Mesenchymal stem cell (in vitro differentiated cells and primary cell): Measurements from ENCODE around the gene VAC14.

Experiments used
- DNase-seq: peaks from one replicate; pipeline ENCODE4 v3.0.0-alpha.2; 2013
- H2AFZ ChIP-seq: one replicate; pipeline ENCODE4 v1.6.1; 2013; ENCODE audit warnings: low read depth, mild to moderate bottlenecking, control low read depth, inconsistent platforms, low read length, moderate library complexity
- H2AK5ac ChIP-seq: 2 replicates; pipeline ENCODE4 v1.6.1; 2013; ENCODE audit warnings: low read length, moderate library complexity, mild to moderate bottlenecking, inconsistent platforms; ENCODE audit not compliant: severe bottlenecking
- H2BK120ac ChIP-seq: one replicate; pipeline ENCODE4 v1.6.1; 2013; ENCODE audit warnings: low read depth, mild to moderate bottlenecking, inconsistent platforms, low read length, moderate library complexity
- H2BK12ac ChIP-seq, 2 experiments: one replicate each; pipeline ENCODE4 v1.6.1; 2013; ENCODE audit warnings: inconsistent platforms in 2 of 2, low read length in 2 of 2, mild to moderate bottlenecking in 2 of 2, moderate library complexity in 2 of 2, control low read depth in 1 of 2
- H2BK15ac ChIP-seq: one replicate; pipeline ENCODE4 v1.6.1; 2013; ENCODE audit warnings: mild to moderate bottlenecking, low read depth, inconsistent platforms; ENCODE audit not compliant: poor library complexity, severe bottlenecking
- H2BK5ac ChIP-seq: 2 replicates; pipeline ENCODE4 v1.6.1; 2013; ENCODE audit warnings: low read depth, mild to moderate bottlenecking, low read length, control low read depth, inconsistent platforms; ENCODE audit not compliant: poor library complexity, severe bottlenecking
- H3K14ac ChIP-seq, 2 experiments: one replicate each; pipeline ENCODE4 v1.6.1; 2013; ENCODE audit warnings: inconsistent platforms in 2 of 2, low read length in 2 of 2, control low read depth in 1 of 2, mild to moderate bottlenecking in 1 of 2, moderate library complexity in 1 of 2
- H3K18ac ChIP-seq, 2 experiments: one replicate each; pipeline ENCODE4 v1.6.1; 2013; ENCODE audit warnings: inconsistent platforms in 2 of 2, low read length in 2 of 2, control low read depth in 1 of 2, low read depth in 1 of 2, mild to moderate bottlenecking in 1 of 2
- H3K23ac ChIP-seq, 2 experiments: one replicate each; pipeline ENCODE4 v1.6.1; 2013; ENCODE audit warnings: inconsistent platforms in 2 of 2, low read length in 2 of 2, mild to moderate bottlenecking in 2 of 2, moderate library complexity in 2 of 2, control low read depth in 1 of 2
- H3K27ac ChIP-seq: 2 replicates; pipeline ENCODE4 v1.5.1; 2013; ENCODE audit warnings: mild to moderate bottlenecking, moderate library complexity, low read length, control low read depth, inconsistent platforms; ENCODE audit not compliant: poor library complexity, severe bottlenecking
- H3K27me3 ChIP-seq, 2 experiments: 2 replicates each; pipeline versions ENCODE4 v1.6.1 to v1.7.0; 2013; ENCODE audit warnings: low read length in 2 of 2, mild to moderate bottlenecking in 2 of 2, moderate library complexity in 2 of 2, control low read depth in 1 of 2, inconsistent platforms in 1 of 2; ENCODE audit not compliant: control insufficient read depth in 1 of 2, insufficient read depth in 1 of 2
- H3K36me3 ChIP-seq, 2 experiments: 2 replicates each; pipeline versions ENCODE4 v1.6.1 to v1.7.0; 2013; ENCODE audit warnings: low read length in 2 of 2, control low read depth in 1 of 2, inconsistent platforms in 1 of 2, low read depth in 1 of 2, mild to moderate bottlenecking in 1 of 2; ENCODE audit not compliant: insufficient read depth in 2 of 2, control insufficient read depth in 1 of 2
- H3K4ac ChIP-seq, 2 experiments: one replicate each; pipeline ENCODE4 v1.6.1; 2013; ENCODE audit warnings: inconsistent platforms in 2 of 2, low read length in 2 of 2, mild to moderate bottlenecking in 2 of 2, moderate library complexity in 2 of 2, control low read depth in 1 of 2, low read depth in 1 of 2
- H3K4me1 ChIP-seq: 2 replicates; pipeline ENCODE4 v1.6.1; 2013; ENCODE audit warnings: low read depth, low read length, control low read depth; ENCODE audit not compliant: control insufficient read depth, insufficient read depth
- H3K4me2 ChIP-seq: 2 replicates; pipeline ENCODE4 v1.6.1; 2013; ENCODE audit warnings: low read length, mild to moderate bottlenecking, inconsistent platforms; ENCODE audit not compliant: poor library complexity, severe bottlenecking
- H3K4me3 ChIP-seq, 2 experiments: 2 replicates each; pipeline versions ENCODE4 v1.5.1 to v1.7.0; 2013; ENCODE audit warnings: low read length in 2 of 2, mild to moderate bottlenecking in 2 of 2, control low read depth in 1 of 2, low read depth in 1 of 2; ENCODE audit not compliant: insufficient read depth in 1 of 2
- H3K79me1 ChIP-seq: replicated peaks from 2 replicates; pipeline ENCODE4 v1.6.1; 2013; ENCODE audit warnings: mild to moderate bottlenecking, control low read depth, low read length, inconsistent platforms; ENCODE audit not compliant: poor library complexity, severe bottlenecking
- H3K9ac ChIP-seq: 2 replicates; pipeline ENCODE4 v1.7.0; 2013; ENCODE audit warnings: mild to moderate bottlenecking, low read length, moderate library complexity
- H3K9me3 ChIP-seq: 2 replicates; pipeline ENCODE4 v1.7.0; 2013; ENCODE audit warnings: mild to moderate bottlenecking, low read length; ENCODE audit not compliant: control insufficient read depth
- H4K8ac ChIP-seq: one replicate; pipeline ENCODE4 v1.6.1; 2013; ENCODE audit warnings: inconsistent platforms, mild to moderate bottlenecking, low read length, moderate library complexity
- H4K91ac ChIP-seq: one replicate; pipeline ENCODE4 v1.6.1; 2013; ENCODE audit warnings: mild to moderate bottlenecking, low read length, inconsistent platforms
- WGBS: methylation state at CpG from one replicate; pipeline ENCODE4 v1.1.7; 2013; ENCODE audit warnings: mixed read lengths; 5-methylcytosine and 5-hydroxymethylcytosine counted together

The VAC14 gene

DNA sequence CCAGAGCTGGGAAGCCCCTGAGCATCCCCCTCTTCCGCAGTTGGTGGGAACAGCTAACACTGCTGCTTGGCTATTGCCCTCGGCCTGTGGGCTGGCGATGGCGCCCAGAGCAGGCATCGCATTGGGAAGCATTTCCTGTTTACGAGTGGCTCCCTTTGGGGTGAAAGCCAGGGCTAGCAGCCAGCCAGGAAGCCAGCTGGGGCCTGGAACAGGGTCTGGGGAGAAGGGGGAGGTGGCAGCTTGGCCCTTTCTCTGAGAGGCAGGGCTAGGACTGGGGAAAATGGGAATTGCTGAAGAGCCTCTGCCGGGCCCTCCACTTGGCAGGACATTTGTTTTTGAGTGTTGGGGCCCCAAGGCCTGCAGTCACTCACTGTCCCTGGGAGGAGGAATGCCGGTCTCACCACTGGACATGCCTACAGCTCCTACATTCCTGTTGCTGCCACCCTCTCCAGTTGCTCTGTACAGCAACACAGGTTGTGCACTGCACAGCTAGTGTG is 112.7 kb downstream of the VAC14 start:
- Histone ChIP-seq H3K14ac (peak overlapping the region in 1 of 2 experiments; percentile 87), H3K79me1 (peaks cover 2% of the 10 kb centered on the region), H3K27ac (no peak overlapping the region), H3K27me3 (no peaks in the 10 kb centered on the region), H2BK15ac (peak overlapping the region; percentile 92), H2BK5ac (no peak overlapping the region), H2BK12ac (peak overlapping the region; percentile 90 to 99), H3K9ac (no peak overlapping the region), H4K91ac (peak overlapping the region; percentile 97), H3K4me1 (peaks cover 65% of the 10 kb centered on the region), H3K36me3 (peaks cover 1 to 20% of the 10 kb centered on the region in 2 experiments), H2BK120ac (peak overlapping the region; percentile 99), H3K4me3 (no peak overlapping the region), H3K23ac (peak overlapping the region in 1 of 2 experiments; percentile 89), H3K18ac (peak overlapping the region; percentile 49 to 99), H3K4ac (peak overlapping the region; percentile 86 to 90), H4K8ac (peak overlapping the region; percentile 88), H2AFZ (no peak overlapping the region), H2AK5ac (no peak overlapping the region), H3K4me2 (no peak overlapping the region), H3K9me3 (no peaks in the 10 kb centered on the region)
- 19% methylated on average over 8 of the region's 8 CpGs for WGBS
- DNase-seq: peak; percentile 80

DNA sequence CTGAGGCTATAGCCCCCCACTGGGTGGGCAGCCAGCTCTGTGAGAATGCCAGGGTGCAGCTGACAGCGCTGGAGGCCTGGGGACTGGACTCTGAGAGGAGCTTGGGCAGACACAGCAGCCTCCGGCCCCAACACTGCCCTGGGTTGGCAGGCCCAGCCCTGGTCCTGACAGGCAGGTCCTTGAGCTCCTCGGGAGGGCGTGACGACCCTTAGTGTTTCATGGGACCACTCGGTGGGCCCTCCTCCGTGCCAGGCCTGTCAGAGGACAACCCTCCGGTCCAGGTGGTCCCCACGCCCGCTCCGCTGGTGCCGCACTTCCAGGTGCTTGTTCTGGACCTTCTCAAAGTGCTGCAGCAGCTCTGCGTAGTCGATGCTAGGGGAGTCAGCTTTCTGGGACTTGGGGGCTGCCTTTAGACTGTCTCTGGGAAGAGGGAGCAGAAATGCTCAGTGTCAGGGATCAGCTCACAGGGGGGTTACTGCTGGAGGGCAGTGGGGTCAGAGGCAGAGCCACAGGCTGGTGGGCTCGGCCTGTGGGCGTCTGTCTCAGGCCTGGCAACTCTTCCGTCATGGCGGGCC is 113.2 kb downstream of the VAC14 start:
- Histone ChIP-seq H2BK15ac (peak overlapping the region; percentile 92), H3K79me1 (peaks cover 3% of the 10 kb centered on the region), H3K4me1 (peaks cover 64% of the 10 kb centered on the region), H2AFZ (no peak overlapping the region), H3K9ac (no peak overlapping the region), H3K27me3 (no peaks in the 10 kb centered on the region), H3K23ac (peak overlapping the region; percentile 10 to 37), H3K27ac (no peak overlapping the region), H3K14ac (peak overlapping the region in 1 of 2 experiments; percentile 30), H3K9me3 (no peaks in the 10 kb centered on the region), H3K4me2 (no peak overlapping the region), H2AK5ac (peak overlapping the region; percentile 41), H3K18ac (peak overlapping the region; percentile 49 to 92), H2BK12ac (peak overlapping the region; percentile 81 to 99), H4K8ac (peak overlapping the region; percentile 88), H4K91ac (peak overlapping the region; percentile 97), H2BK120ac (peak overlapping the region; percentile 99), H2BK5ac (no peak overlapping the region), H3K36me3 (peaks cover 3 to 25% of the 10 kb centered on the region in 2 experiments), H3K4me3 (no peak overlapping the region), H3K4ac (peak overlapping the region; percentile 56 to 86)
- 88% methylated on average over 18 of the region's 18 CpGs for WGBS
- DNase-seq: no peak

DNA sequence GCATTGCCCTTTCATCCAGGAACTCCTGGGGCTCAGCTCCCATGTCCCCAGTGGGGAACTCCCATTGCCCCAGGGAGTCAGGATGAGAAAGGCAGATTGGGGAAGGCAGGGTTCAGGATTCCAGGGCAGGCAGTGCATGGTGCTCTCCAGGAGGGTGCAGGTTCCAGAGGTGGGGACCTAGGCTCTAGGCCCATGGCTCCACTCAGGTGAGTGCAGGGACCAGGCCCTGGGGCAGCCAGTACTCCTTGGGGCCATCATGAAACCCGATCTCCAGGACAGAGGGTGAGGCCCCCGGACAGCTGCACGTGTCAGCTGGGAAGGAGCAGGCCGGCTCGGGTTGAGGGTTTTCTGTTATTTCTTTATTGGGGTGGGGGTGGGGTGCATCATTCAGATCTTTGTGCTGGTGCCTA is 113.9 kb downstream of the VAC14 start:
- no peak for DNase-seq
- H2BK120ac ChIP-seq: peak overlapping the region; percentile 99
- H2BK5ac ChIP-seq: no peak overlapping the region
- H4K8ac ChIP-seq: peak overlapping the region; percentile 47
- H3K4me3 ChIP-seq: no peak overlapping the region
- H3K9me3 ChIP-seq: no peaks in the 10 kb centered on the region
- H4K91ac ChIP-seq: peak overlapping the region; percentile 97
- peak overlapping the region; percentile 95 for H2BK15ac ChIP-seq
- no peaks in the 10 kb centered on the region for H3K27me3 ChIP-seq
- 83% methylated on average over 1 of the region's 5 CpGs for WGBS
- H3K23ac ChIP-seq: no peak overlapping the region
- H3K27ac ChIP-seq: no peak overlapping the region
- H3K4me1 ChIP-seq: peaks cover 63% of the 10 kb centered on the region
- H3K36me3 ChIP-seq: peaks cover 3 to 25% of the 10 kb centered on the region in 2 experiments
- peak overlapping the region; percentile 95 to 99 for H2BK12ac ChIP-seq
- H3K9ac ChIP-seq: no peak overlapping the region
- peak overlapping the region in 1 of 2 experiments; percentile 9 for H3K14ac ChIP-seq
- H2AFZ ChIP-seq: no peak overlapping the region
- peaks cover 3% of the 10 kb centered on the region for H3K79me1 ChIP-seq
- peak overlapping the region; percentile 54 to 91 for H3K4ac ChIP-seq
- peak overlapping the region; percentile 92 to 96 for H3K18ac ChIP-seq
- H2AK5ac ChIP-seq: peak overlapping the region; percentile 10
- H3K4me2 ChIP-seq: no peak overlapping the region

DNA sequence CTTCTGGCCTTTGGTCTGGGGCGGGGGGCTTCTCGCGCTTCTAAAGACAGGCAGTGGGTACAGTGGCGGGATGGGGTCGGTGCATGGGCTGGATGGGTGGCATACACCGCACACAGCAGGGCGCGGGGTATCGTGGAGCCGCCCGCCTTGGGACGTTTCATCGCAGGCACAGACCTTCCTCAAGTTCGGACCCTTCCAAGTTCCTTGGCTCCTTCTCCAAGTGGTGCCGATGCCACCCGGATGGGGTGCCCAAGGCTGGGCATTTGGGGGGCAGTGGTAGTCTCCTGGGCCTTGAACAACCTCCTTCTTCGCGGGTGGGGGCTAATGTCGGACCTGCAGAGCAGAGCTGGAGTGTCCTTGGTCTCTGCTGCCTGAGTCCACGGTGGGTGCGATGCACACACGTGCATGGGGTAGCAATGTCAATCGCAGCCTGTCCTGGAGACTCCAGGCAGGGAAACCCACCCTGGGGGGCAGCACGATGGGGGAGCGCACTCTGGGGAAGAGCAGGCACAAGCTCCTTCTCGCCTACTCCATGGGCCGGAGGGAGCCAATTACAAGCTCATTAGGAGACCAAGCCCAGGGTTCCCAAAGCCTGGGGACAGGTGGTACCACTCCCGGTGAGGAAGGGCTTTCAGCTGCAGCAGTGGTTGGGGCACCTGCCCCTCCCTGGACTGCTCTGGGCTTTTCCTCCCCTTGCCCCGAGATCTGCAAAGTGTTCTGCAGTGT is 114.4 kb downstream of the VAC14 start:
- Histone ChIP-seq H3K27ac (no peak overlapping the region), H3K18ac (peak overlapping the region; percentile 93 to 96), H4K8ac (peak overlapping the region; percentile 90), H2BK15ac (peak overlapping the region; percentile 95), H2BK120ac (peak overlapping the region; percentile 99), H3K4me1 (peaks cover 64% of the 10 kb centered on the region), H3K14ac (peak overlapping the region in 1 of 2 experiments; percentile 63), H3K23ac (no peak overlapping the region), H3K4me3 (peak overlapping the region; percentile 65 to 81), H2AK5ac (no peak overlapping the region), H3K4me2 (peak overlapping the region; percentile 66), H3K79me1 (peaks cover 4% of the 10 kb centered on the region), H3K36me3 (peaks cover 3 to 22% of the 10 kb centered on the region in 2 experiments), H3K4ac (peak overlapping the region; percentile 96 to 97), H3K9ac (peak overlapping the region; percentile 76), H4K91ac (peak overlapping the region; percentile 97), H2AFZ (no peak overlapping the region), H2BK12ac (peak overlapping the region; percentile 95 to 99), H3K27me3 (no peaks in the 10 kb centered on the region), H3K9me3 (no peaks in the 10 kb centered on the region), H2BK5ac (no peak overlapping the region)
- 61% methylated on average over 29 of the region's 29 CpGs for WGBS
- DNase-seq: no peak
